Esophagus (tissue), 2 donors: ENCODE results near the gene PPP1R3C. TPM values are rescaled to one million over a fixed set of nuclear protein-coding genes. Genes with fewer than 3 reads are reported as not detected.

Experiments
- H3K27ac ChIP-seq, 2 donors: one replicate each; pipeline ENCODE4 v1.5.1; 2013; ENCODE audit warnings: low read depth in 2 of 2, mild to moderate bottlenecking in 2 of 2, inconsistent platforms in 1 of 2, low read length in 1 of 2, moderate library complexity in 1 of 2
- H3K27me3 ChIP-seq, 2 donors: one replicate each; pipeline ENCODE4 v1.6.1; 2013; ENCODE audit warnings: low read length in 2 of 2, control low read depth in 1 of 2, mild to moderate bottlenecking in 1 of 2; ENCODE audit not compliant: insufficient read depth in 2 of 2, control insufficient read depth in 1 of 2
- H3K36me3 ChIP-seq, 2 donors: one replicate each; pipeline ENCODE4 v1.6.1; 2013; ENCODE audit warnings: low read length in 1 of 2; ENCODE audit not compliant: control insufficient read depth in 2 of 2, insufficient read depth in 2 of 2
- H3K4me1 ChIP-seq, 2 donors: one replicate each; pipeline ENCODE4 v1.6.1; 2013; ENCODE audit warnings: low read length in 1 of 2; ENCODE audit not compliant: control insufficient read depth in 2 of 2, insufficient read depth in 2 of 2
- H3K4me3 ChIP-seq, 2 donors: one replicate each; pipeline ENCODE4 v1.5.1; 2013; ENCODE audit warnings: low read length in 2 of 2, mild to moderate bottlenecking in 2 of 2, low read depth in 1 of 2, moderate library complexity in 1 of 2
- H3K9me3 ChIP-seq, 2 donors: one replicate each; pipeline ENCODE4 v1.6.1; 2013; ENCODE audit warnings: mild to moderate bottlenecking in 2 of 2, low read depth in 1 of 2, low read length in 1 of 2, moderate library complexity in 1 of 2; ENCODE audit not compliant: control insufficient read depth in 2 of 2, insufficient read depth in 1 of 2
- WGBS, 2 donors: extraction: QIAGEN DNeasy Blood & Tissue Kit; methylation state at CpG; one replicate each; pipeline ENCODE4 v1.1.7; 2013; 5-methylcytosine and 5-hydroxymethylcytosine counted together
- polyA plus RNA-seq, 2 donors: library from polyadenylated mRNA; stranded (reverse); fragments of 200-250 nt; gene quantifications; one replicate each; pipeline ENCODE4 v1.2.3, GENCODE V29; 2013
- donor health status: healthy with polysubstance abuse.
- donor health status: Bipolar disorder and iron deficiency.

Gene PPP1R3C
- polyA plus RNA-seq, 2 donors: 50.0 to 59.4 TPM

DNA sequence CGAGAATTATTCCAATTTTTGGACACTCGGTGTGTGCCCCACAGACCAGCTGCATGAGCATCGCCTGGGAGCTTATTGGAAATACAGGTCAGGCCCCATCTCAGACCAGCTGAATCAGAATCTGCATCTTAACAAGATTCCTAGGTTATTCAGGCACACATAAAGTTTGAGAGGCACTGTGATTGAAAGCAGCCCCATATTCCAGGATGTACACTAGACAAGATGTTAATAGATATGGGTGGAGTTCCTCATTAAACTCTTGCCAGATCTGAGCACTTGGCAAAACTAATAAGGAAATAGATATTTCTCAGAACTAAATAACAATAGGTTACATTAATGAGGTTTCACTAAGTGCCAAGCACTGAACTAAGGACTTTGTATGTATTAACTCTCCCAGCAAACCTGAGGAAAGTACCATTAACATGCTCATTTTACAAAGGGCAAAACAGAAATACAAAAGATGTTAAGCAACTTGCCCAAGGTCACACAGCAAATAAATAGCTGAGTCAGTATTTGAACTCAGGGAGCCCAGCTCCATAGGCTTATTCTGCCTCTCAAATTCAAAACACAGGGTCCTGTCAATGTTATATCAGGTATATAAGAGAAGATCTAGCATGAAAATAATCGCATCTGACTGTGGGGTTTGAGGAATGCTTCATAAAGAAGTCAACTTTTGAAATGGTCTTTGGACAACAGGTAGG lies 29.9 kb downstream of the PPP1R3C start:
- peak overlapping the region; percentile 62 to 76 for H3K27ac ChIP-seq
- no peak overlapping the region for H3K4me3 ChIP-seq
- no peaks in the 10 kb centered on the region for H3K27me3 ChIP-seq
- peaks cover 2 to 6% of the 10 kb centered on the region in 2 donors for H3K4me1 ChIP-seq
- WGBS, 2 donors: 64 to 87% methylated on average over 4 of the region's 4 CpGs
- H3K9me3 ChIP-seq: no peaks in the 10 kb centered on the region
- H3K36me3 ChIP-seq: no peaks in the 10 kb centered on the region

DNA sequence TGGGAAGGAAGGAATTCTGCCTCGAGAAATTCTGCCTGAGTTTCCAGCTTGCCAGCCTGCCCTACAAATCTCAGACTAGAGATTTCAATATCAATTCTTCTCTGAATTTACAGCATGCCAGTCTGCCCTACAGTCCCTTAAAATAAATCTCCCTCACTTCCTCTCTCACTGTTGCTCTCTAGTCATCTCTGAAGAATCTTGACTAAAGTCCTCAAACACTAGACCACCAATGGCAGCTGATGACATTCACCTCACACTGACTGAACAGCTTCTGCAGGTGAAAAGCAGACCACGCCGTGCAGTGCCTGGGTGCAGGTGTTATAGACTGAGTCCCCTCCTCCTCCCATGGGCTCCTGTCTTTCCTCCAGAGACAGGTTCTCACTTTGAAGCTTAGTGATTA lies 30.4 kb downstream of the PPP1R3C start:
- H3K9me3 ChIP-seq: no peaks in the 10 kb centered on the region
- peak overlapping the region; percentile 25 to 58 for H3K27ac ChIP-seq
- no peak overlapping the region for H3K4me3 ChIP-seq
- no peaks in the 10 kb centered on the region for H3K36me3 ChIP-seq
- peaks cover 5 to 10% of the 10 kb centered on the region in 2 donors for H3K4me1 ChIP-seq
- 88 to 92% methylated on average over 3 of the region's 3 CpGs for WGBS, 2 donors
- no peaks in the 10 kb centered on the region for H3K27me3 ChIP-seq

DNA sequence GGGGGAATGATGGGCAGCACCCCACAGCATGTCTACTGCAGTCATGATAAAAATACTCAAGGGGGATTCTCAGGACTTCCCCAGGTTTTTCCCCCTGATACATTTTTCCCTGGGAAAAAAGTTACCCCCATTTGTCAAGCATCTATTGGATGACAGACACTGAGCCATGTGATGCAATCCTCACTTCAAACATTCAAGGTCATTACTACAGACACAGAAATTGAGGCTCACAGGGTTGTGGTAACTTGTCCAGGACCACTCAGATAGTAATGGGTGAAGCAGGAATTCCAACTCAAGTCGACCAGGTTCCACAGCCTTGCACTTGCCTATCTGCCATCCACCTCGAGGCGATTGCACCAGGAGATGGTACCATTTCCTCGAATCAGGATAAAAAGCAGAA lies 31.7 kb downstream of the PPP1R3C start:
- Histone ChIP-seq H3K27me3 (no peaks in the 10 kb centered on the region), H3K4me1 (peaks cover 8 to 13% of the 10 kb centered on the region in 2 donors), H3K9me3 (no peaks in the 10 kb centered on the region), H3K4me3 (no peak overlapping the region), H3K27ac (no peak overlapping the region), H3K36me3 (no peaks in the 10 kb centered on the region)
- 87 to 90% methylated on average over 4 of the region's 4 CpGs for WGBS, 2 donors

DNA sequence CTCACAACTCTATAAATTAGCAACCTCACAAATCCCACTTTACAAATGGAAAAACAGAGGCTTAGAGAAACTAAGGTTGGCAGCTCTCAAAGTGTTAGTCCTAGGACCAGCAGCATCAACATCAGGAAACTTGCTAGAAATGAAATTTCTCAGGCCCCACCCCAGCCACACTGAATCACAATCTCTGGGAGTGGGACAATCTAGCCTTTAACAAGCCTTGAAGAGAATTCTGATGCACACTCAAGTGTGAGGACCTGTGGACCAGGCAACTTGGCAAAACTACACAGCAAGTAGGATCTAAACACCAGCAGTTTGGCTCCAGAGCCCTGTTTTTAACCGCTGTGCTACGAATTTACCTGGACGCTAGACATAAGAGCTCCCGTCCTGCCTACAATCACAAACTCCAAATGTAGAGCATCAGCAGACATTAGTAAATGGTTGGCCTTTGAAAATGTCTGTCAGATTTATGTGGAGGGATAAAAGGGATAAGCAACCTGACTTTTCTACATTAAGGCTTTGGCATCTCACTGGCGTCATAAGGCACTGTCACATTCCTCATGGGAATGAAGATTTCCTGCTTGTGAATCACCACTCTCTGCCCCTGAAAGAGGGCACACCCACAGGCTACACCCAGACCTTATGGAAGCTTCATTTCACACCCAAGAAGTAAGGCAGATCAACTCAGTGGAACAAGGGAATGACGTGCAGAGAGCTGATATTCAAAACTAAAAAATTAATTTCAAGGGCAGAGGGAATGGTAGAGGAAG lies 34.5 kb downstream of the PPP1R3C start:
- Histone ChIP-seq H3K27me3 (no peaks in the 10 kb centered on the region), H3K9me3 (no peaks in the 10 kb centered on the region), H3K27ac (peak overlapping the region; percentile 55 to 93), H3K4me1 (peaks cover 6 to 13% of the 10 kb centered on the region in 2 donors), H3K36me3 (no peaks in the 10 kb centered on the region), H3K4me3 (no peak overlapping the region)
- WGBS, 2 donors: 59 to 74% methylated on average over 6 of the region's 6 CpGs

DNA sequence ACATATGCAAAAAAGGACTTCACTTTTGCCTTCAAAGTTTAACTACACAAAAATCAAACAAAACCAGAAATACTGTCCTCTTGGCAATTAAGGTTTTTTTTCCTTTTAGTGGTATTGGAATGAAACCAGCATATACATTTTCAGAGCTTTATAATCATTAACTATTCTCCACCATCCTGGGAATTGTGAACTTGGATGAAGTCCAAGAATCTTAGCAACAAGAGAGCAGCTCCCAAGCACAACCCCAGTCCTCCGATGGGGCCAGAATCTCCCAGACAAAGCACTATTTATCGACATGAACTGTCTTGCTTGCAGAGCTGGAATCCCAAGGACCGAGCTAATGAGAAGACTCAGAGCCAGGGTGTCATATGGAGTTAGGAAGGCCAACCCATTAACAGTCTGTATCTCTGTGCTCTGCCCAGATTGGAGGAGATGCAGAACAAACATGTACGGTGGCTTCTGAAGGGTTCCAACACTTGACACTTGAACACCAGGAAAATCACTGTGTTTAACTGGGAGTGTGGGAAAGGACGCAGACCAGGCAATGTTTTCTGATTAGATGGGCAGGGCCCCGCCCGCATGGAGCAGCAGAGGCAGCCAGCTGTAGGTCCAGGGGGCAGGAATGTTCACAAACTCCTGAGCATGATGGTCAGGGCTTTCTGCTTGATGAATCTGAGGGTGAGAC lies 35.5 kb downstream of the PPP1R3C start:
- peaks cover 6 to 11% of the 10 kb centered on the region in 2 donors for H3K4me1 ChIP-seq
- 33 to 42% methylated on average over 7 of the region's 7 CpGs for WGBS, 2 donors
- peak overlapping the region; percentile 37 to 75 for H3K27ac ChIP-seq
- H3K36me3 ChIP-seq: no peaks in the 10 kb centered on the region
- H3K4me3 ChIP-seq: no peak overlapping the region
- H3K9me3 ChIP-seq: no peaks in the 10 kb centered on the region
- no peaks in the 10 kb centered on the region for H3K27me3 ChIP-seq

DNA sequence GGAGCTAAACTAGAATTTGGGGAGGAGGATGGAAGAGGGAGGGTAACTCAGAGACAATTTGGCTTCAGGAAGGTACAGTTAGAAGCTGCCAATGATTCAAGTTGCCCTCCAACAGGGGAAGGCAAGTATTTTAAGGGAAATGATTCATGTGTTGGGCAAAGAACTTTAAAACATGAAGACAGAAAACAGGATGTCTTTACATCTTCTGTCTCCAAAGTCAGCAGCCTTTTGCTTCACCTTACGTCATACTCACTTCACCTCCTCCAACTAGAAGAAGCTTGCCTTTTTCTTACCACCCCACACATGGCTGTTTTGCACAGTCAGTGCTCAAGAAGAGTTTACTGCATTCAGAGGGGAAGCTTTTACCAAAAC lies 36.1 kb downstream of the PPP1R3C start:
- H3K4me3 ChIP-seq: no peak overlapping the region
- H3K27me3 ChIP-seq: no peaks in the 10 kb centered on the region
- no peaks in the 10 kb centered on the region for H3K9me3 ChIP-seq
- no peaks in the 10 kb centered on the region for H3K36me3 ChIP-seq
- peaks cover 6 to 11% of the 10 kb centered on the region in 2 donors for H3K4me1 ChIP-seq
- WGBS, 2 donors: 24 to 30% methylated on average over 1 of the region's 1 CpG
- no peak overlapping the region for H3K27ac ChIP-seq

DNA sequence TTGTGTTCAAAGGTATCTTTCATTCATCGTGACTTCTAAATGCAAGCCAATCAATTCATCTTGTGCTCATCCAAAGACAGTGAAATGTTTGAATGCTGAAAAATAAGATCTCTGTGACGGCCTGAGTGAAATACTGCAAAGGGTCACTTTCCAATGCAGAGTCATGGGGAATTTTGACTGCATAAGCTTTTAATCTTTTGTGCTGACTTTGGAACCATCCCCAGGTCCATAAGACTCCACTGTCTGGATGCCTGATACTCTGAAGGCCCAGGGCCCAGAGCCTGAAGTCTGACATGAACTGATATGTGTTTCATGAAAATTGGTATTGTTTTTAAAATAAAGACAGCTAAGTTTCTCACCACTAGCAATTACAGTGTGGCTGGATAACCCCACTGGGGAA lies 39.0 kb downstream of the PPP1R3C start:
- Histone ChIP-seq H3K4me1 (peaks cover 13 to 14% of the 10 kb centered on the region in 2 donors), H3K4me3 (no peak overlapping the region), H3K27me3 (no peaks in the 10 kb centered on the region), H3K36me3 (no peaks in the 10 kb centered on the region), H3K9me3 (no peaks in the 10 kb centered on the region), H3K27ac (no peak overlapping the region)
- WGBS, 2 donors: 60 to 66% methylated on average over 2 of the region's 2 CpGs

DNA sequence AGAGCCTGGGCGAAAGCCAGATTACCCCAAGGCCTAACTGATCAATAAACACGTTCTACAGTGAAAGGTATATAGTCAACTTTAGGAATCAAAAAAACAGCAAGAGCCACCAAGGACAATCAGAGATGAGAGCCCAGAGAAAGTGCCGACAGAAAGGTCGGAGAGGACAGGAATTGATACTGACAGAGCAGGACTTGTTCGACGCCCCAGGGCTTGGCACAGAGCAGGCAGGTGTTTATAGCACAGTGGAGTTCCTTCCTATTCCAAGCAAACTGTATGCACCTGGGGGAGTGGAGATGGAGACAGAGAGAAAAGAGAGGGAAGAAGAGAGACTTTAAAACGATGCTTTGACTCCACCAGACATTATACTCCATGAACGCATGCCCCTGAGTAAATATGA lies 39.5 kb downstream of the PPP1R3C start:
- no peaks in the 10 kb centered on the region for H3K9me3 ChIP-seq
- H3K27me3 ChIP-seq: no peaks in the 10 kb centered on the region
- H3K4me1 ChIP-seq: peaks cover 13 to 14% of the 10 kb centered on the region in 2 donors
- 47 to 53% methylated on average over 8 of the region's 8 CpGs for WGBS, 2 donors
- H3K27ac ChIP-seq: no peak overlapping the region
- no peak overlapping the region for H3K4me3 ChIP-seq
- H3K36me3 ChIP-seq: no peaks in the 10 kb centered on the region

DNA sequence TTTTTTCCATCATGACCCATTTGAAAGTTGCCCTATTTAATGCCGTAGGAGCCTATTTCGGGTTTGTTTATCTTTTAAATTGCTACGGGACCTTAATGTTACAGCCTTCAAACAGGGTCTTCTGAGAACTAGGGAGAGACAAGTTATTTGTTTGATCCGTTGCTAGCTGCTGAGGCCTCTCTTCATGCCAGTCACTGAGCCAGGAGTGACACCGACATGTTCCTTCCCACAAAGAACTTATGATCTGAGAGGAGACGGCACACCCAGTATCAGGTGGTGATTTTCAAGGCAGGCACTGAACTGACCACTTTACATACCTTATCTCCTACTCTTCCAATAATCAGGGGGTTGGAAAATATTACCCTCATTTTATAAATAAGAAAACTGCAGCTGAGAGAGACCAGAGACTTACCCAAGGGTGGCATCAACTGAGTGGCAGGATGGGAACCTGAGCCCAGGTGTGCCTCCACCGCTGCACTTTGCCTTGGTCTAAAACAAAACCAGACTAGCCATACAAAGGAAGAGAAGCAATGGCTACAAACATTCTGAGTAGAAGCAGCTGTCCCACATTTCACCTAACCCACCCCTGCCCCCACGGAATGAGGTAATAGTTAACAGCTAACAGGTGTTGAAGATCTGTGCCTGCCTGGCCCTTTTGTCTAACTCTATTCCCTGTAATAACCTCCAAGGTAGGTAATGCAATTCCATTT lies 40.5 kb downstream of the PPP1R3C start:
- H3K9me3 ChIP-seq: no peaks in the 10 kb centered on the region
- peak overlapping the region; percentile 6 to 73 for H3K27ac ChIP-seq
- H3K4me3 ChIP-seq: no peak overlapping the region
- no peaks in the 10 kb centered on the region for H3K36me3 ChIP-seq
- H3K27me3 ChIP-seq: no peaks in the 10 kb centered on the region
- H3K4me1 ChIP-seq: peaks cover 8 to 10% of the 10 kb centered on the region in 2 donors
- 61 to 71% methylated on average over 8 of the region's 8 CpGs for WGBS, 2 donors
